A549 (cell line): ENCODE data around the gene CDH4.

Experiments
- TF ChIP-seq, protein P1 (sequence below): fragments of 450-650 bp; IDR thresholded peaks from 2 replicates; pipeline ENCODE4 v1.6.1; 2014; ENCODE audit warnings: antibody characterized with exemption
- TF ChIP-seq, protein P2 (sequence below): fragments of >200 bp; sonication (Bioruptor Twin); formaldehyde crosslinking; IDR thresholded peaks from 3 replicates; pipeline ENCODE4 v1.5.1; 2016

DNA sequence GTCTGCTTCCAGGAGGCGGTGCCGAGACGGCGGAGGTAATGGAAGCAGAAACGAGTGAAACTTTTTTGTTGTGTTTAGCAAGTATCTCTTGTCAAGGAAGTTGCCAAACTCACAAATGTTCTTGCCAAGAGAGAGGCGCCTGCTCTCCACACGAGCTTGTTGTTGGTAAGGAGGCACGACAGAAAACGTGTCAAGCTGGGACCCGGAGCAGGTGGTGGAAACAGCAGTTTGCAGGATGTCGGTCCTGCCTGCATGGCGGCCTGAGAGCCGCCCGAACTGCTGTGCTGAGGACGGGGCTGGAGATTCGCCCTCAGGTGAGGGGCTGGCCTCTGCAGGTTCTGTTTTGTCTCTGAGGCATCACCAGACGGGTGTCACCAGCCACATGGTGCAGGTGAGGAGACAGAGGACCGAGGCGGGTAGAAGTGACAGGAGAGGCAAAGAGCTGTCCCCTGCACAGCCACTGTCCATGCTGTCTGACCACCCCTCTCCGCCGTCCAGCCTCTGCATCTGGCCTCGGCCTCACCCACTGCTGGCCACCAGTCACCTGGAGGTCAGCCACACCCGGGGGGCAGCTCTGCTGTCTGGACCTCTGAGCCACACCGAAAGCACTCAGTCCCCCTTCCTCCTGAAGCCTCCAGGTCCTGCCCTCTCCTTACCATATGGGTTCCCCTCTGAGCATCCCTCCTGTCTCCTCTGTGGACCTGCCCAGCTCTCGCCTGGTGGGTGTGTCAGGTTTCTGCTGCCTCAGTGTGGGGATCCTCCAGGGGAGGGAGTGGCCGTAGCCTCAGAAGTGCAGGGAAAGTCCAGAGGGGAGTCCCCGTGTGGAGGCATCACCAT is 552.1 kb downstream of the CDH4 start:
- TF ChIP-seq, protein P1, sequence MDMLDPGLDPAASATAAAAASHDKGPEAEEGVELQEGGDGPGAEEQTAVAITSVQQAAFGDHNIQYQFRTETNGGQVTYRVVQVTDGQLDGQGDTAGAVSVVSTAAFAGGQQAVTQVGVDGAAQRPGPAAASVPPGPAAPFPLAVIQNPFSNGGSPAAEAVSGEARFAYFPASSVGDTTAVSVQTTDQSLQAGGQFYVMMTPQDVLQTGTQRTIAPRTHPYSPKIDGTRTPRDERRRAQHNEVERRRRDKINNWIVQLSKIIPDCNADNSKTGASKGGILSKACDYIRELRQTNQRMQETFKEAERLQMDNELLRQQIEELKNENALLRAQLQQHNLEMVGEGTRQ = no peak
- TF ChIP-seq, protein P2, sequence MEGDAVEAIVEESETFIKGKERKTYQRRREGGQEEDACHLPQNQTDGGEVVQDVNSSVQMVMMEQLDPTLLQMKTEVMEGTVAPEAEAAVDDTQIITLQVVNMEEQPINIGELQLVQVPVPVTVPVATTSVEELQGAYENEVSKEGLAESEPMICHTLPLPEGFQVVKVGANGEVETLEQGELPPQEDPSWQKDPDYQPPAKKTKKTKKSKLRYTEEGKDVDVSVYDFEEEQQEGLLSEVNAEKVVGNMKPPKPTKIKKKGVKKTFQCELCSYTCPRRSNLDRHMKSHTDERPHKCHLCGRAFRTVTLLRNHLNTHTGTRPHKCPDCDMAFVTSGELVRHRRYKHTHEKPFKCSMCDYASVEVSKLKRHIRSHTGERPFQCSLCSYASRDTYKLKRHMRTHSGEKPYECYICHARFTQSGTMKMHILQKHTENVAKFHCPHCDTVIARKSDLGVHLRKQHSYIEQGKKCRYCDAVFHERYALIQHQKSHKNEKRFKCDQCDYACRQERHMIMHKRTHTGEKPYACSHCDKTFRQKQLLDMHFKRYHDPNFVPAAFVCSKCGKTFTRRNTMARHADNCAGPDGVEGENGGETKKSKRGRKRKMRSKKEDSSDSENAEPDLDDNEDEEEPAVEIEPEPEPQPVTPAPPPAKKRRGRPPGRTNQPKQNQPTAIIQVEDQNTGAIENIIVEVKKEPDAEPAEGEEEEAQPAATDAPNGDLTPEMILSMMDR = no peak
